ENCODE data around the gene LMAN2L.

Gene LMAN2L

GRCh38 chr2:96664366-96664925, 75.4 kb downstream of the LMAN2L start:
- no peak for TF ChIP-seq REST (IDR thresholded peaks at IDR 0.05; ENCODE audit: insufficient read depth in 1 of 2, low read depth in 2 of 2, low read length in 2 of 2)
- no peak for TF ChIP-seq TAF1 (IDR thresholded peaks at IDR 0.05; ENCODE audit: borderline replicate concordance, insufficient read depth, low read length)
- no peak for TF ChIP-seq FOXP2 (optimal IDR thresholded peaks at IDR 0.05; ENCODE audit: borderline replicate concordance, extremely low read depth, extremely low read length, insufficient read depth)
- no peak for TF ChIP-seq SIN3A (IDR thresholded peaks at IDR 0.05; ENCODE audit: borderline replicate concordance, insufficient read depth, low read length)
- no peak for TF ChIP-seq POLR2AphosphoS5 (IDR thresholded peaks at IDR 0.05; ENCODE audit: low read depth, low read length)

DNA sequence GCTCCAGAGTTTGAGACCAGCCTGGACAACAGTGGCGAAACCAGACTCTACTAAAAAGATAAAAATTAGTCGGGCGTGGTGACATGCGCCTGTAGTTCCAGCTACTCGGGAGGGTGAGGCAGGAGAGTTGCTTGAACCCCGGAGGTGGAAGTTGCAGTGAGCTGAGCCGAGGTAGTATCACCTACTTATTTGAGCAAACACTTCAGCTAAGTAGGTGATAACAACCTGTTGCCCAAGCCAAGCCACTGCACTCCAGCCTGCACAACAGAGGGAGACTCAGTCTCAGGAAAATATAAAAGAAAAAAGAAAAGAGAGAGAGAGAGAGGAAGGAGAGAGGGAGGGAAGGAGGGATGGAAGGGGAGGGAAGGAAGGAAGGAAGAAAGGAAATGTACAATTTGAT, 76.0 kb downstream of the LMAN2L start:
- TF ChIP-seq POLR2AphosphoS5 (IDR thresholded peaks at IDR 0.05; ENCODE audit: low read depth, low read length), result no peak
- TF ChIP-seq SIN3A (IDR thresholded peaks at IDR 0.05; ENCODE audit: borderline replicate concordance, insufficient read depth, low read length), result no peak
- TF ChIP-seq FOXP2 (optimal IDR thresholded peaks at IDR 0.05; ENCODE audit: borderline replicate concordance, extremely low read depth, extremely low read length, insufficient read depth), result no peak
- TF ChIP-seq REST (IDR thresholded peaks at IDR 0.05; ENCODE audit: insufficient read depth in 1 of 2, low read depth in 2 of 2, low read length in 2 of 2), result no peak
- TF ChIP-seq TAF1 (IDR thresholded peaks at IDR 0.05; ENCODE audit: borderline replicate concordance, insufficient read depth, low read length), result no peak

DNA sequence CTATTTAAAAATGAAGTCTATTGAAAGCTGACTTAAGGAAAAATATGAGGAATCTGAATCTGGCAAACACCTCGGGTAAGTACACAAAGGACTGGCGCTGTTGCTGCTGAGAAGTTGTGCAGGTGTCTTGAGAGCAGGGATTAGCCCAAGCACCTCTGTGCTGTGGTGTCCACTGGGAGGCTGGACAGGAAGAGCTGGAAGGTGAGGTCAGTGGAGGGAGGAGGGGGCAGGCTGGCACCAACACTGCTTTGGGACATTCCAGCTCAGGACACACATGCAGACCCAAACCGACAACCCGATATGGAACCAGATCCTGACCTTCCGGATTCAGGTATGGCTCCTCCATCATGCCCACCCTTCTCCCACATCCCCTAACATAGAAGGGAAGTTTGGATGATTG, 76.7 kb downstream of the LMAN2L start:
- no peak for TF ChIP-seq POLR2AphosphoS5 (IDR thresholded peaks at IDR 0.05; ENCODE audit: low read depth, low read length)
- TF ChIP-seq FOXP2 (optimal IDR thresholded peaks at IDR 0.05; ENCODE audit: borderline replicate concordance, extremely low read depth, extremely low read length, insufficient read depth), result no peak
- TF ChIP-seq TAF1 (IDR thresholded peaks at IDR 0.05; ENCODE audit: borderline replicate concordance, insufficient read depth, low read length), result no peak
- TF ChIP-seq SIN3A (IDR thresholded peaks at IDR 0.05; ENCODE audit: borderline replicate concordance, insufficient read depth, low read length), result no peak
- TF ChIP-seq REST (IDR thresholded peaks at IDR 0.05; ENCODE audit: insufficient read depth in 1 of 2, low read depth in 2 of 2, low read length in 2 of 2), result no peak

GRCh38 chr2:96662360-96662759, 77.5 kb downstream of the LMAN2L start:
- TF ChIP-seq TAF1 (IDR thresholded peaks at IDR 0.05; ENCODE audit: borderline replicate concordance, insufficient read depth, low read length), result no peak
- no peak for TF ChIP-seq POLR2AphosphoS5 (IDR thresholded peaks at IDR 0.05; ENCODE audit: low read depth, low read length)
- TF ChIP-seq SIN3A (IDR thresholded peaks at IDR 0.05; ENCODE audit: borderline replicate concordance, insufficient read depth, low read length), result no peak
- no peak for TF ChIP-seq FOXP2 (optimal IDR thresholded peaks at IDR 0.05; ENCODE audit: borderline replicate concordance, extremely low read depth, extremely low read length, insufficient read depth)
- no peak for TF ChIP-seq REST (IDR thresholded peaks at IDR 0.05; ENCODE audit: insufficient read depth in 1 of 2, low read depth in 2 of 2, low read length in 2 of 2)

DNA sequence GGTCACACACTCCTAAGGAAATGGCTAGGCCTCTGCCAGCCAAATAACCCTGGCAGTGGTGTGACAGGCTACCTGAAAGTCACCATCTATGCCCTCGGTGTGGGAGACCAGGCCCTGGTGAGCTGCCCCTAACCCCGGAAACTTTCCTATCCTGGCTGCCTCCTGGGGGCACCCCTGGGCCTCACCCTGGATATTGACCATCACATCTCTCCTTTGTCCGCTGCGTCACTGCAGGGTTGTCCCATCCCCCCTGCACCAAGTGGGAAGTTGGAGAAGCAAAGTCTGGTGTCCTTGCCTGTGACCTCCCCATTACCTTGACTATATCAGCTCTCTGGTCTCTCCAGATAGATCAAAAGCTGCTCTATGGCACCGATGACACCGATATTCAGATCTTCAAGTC, 78.5 kb downstream of the LMAN2L start:
- no peak for TF ChIP-seq TAF1 (IDR thresholded peaks at IDR 0.05; ENCODE audit: borderline replicate concordance, insufficient read depth, low read length)
- TF ChIP-seq REST (IDR thresholded peaks at IDR 0.05; ENCODE audit: insufficient read depth in 1 of 2, low read depth in 2 of 2, low read length in 2 of 2), result no peak
- no peak for TF ChIP-seq POLR2AphosphoS5 (IDR thresholded peaks at IDR 0.05; ENCODE audit: low read depth, low read length)
- TF ChIP-seq SIN3A (IDR thresholded peaks at IDR 0.05; ENCODE audit: borderline replicate concordance, insufficient read depth, low read length), result no peak
- TF ChIP-seq FOXP2 (optimal IDR thresholded peaks at IDR 0.05; ENCODE audit: borderline replicate concordance, extremely low read depth, extremely low read length, insufficient read depth), result no peak
